ENCODE measurements around the gene TDRD12. TPM values are rescaled to one million over a fixed set of nuclear protein-coding genes. Genes with fewer than 3 reads are reported as not detected.

Gene TDRD12, protein sequence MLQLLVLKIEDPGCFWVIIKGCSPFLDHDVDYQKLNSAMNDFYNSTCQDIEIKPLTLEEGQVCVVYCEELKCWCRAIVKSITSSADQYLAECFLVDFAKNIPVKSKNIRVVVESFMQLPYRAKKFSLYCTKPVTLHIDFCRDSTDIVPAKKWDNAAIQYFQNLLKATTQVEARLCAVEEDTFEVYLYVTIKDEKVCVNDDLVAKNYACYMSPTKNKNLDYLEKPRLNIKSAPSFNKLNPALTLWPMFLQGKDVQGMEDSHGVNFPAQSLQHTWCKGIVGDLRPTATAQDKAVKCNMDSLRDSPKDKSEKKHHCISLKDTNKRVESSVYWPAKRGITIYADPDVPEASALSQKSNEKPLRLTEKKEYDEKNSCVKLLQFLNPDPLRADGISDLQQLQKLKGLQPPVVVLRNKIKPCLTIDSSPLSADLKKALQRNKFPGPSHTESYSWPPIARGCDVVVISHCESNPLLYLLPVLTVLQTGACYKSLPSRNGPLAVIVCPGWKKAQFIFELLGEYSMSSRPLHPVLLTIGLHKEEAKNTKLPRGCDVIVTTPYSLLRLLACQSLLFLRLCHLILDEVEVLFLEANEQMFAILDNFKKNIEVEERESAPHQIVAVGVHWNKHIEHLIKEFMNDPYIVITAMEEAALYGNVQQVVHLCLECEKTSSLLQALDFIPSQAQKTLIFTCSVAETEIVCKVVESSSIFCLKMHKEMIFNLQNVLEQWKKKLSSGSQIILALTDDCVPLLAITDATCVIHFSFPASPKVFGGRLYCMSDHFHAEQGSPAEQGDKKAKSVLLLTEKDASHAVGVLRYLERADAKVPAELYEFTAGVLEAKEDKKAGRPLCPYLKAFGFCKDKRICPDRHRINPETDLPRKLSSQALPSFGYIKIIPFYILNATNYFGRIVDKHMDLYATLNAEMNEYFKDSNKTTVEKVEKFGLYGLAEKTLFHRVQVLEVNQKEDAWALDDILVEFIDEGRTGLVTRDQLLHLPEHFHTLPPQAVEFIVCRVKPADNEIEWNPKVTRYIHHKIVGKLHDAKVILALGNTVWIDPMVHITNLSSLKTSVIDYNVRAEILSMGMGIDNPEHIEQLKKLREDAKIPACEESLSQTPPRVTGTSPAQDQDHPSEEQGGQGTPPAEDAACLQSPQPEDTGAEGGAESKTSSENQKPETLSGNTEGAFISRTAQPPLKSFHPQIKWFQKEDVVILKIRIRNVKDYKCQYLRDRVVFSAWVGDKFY (N-terminal part only)
- 1 to 10 TPM in 1 of 2 donors, under 1 TPM in 1; 0.41 to 9.8 TPM for total RNA-seq

DNA sequence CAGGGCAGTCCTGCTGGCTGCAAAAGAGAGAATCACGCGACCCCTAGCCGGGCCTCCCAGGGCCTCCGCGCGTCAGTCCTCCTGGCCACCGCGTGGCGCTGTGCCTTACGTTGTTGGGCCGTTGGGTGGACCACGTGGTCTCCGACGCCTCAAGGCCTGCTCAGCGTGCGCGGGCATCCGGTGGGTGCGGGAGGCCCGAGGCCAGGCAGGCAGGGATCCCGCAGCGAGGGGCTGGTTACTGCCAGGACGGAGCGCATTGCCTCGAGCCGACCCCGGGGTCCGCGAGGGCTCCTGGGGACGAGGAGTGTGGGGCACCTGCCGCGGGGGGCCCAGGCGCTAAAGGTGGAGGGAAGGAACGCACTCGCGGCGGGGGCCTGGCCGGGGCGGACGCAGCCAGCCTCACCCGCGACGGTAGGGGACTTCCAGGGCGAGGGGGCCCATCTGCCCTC, at the start of gene TDRD12:
Gene TDRD12, plus strand, starts transcription at position 157 of the 449 bp plus-strand sequence. CDS start 306 bp downstream, outside the sequence.
- TF ChIP-seq, protein P1, sequence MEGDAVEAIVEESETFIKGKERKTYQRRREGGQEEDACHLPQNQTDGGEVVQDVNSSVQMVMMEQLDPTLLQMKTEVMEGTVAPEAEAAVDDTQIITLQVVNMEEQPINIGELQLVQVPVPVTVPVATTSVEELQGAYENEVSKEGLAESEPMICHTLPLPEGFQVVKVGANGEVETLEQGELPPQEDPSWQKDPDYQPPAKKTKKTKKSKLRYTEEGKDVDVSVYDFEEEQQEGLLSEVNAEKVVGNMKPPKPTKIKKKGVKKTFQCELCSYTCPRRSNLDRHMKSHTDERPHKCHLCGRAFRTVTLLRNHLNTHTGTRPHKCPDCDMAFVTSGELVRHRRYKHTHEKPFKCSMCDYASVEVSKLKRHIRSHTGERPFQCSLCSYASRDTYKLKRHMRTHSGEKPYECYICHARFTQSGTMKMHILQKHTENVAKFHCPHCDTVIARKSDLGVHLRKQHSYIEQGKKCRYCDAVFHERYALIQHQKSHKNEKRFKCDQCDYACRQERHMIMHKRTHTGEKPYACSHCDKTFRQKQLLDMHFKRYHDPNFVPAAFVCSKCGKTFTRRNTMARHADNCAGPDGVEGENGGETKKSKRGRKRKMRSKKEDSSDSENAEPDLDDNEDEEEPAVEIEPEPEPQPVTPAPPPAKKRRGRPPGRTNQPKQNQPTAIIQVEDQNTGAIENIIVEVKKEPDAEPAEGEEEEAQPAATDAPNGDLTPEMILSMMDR (IDR thresholded peaks at IDR 0.05): no peak
- no peak for TF ChIP-seq POLR2AphosphoS5 (IDR thresholded peaks at IDR 0.05)
- TF ChIP-seq POLR2A (IDR thresholded peaks at IDR 0.05): no peak
- 94% methylated on average over 44 of the region's 44 CpGs for WGBS
- H3K27me3 ChIP-seq (replicated peaks; ENCODE audit: insufficient read depth): no peaks in the 10 kb centered on the region
- H3K27ac ChIP-seq: peak within 1 kb of the TSS in 1 of 2 donors; percentile 8
- no peaks in the 10 kb centered on the region for H3K9me3 ChIP-seq
- no peak within 1 kb of the TSS for H3K4me3 ChIP-seq
- DNase-seq (ENCODE audit: low spot score): no peak
- intact Hi-C loops (cut with DNase I): no loop called here
- no peaks in the 10 kb centered on the region for H3K36me3 ChIP-seq
- H3K4me1 ChIP-seq (replicated peaks): no peaks in the 10 kb centered on the region

DNA sequence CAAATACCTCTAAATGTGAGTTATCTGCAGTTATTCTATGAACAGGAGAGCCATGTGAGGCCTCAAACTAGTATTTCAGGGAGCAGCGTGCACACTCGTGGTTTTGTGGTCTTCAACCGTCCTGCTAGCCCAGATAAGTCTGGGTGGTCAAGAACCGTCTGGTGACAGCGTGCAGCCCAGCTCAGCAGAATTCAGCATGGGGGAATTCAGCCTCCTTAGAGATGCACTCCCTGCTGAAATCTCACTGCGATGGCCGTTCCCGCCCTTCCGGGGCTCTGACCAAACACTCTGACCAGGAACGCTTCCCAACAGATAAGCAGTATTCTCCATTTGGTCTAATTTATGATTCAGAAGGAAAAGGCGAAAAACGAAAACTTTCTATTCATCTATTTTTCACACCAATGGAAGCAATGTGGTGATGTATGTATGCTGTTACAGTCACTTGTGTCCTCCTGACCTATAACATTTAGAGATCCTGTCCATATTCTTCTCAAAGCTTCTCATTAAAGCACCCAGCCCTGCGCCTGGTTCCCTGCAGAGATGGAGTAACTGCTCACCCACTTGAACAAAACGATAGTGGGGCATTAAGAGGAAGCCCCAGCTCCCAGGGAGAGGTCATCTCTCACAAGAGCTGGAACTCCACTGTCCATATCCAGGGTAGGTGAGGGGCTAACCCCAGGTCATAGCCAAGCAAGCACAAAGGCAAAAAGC, 47.5 kb upstream of the TDRD12 start:
- no peak for TF ChIP-seq POLR2AphosphoS5 (IDR thresholded peaks at IDR 0.05)
- no peak for TF ChIP-seq POLR2A (IDR thresholded peaks at IDR 0.05)
- TF ChIP-seq, protein P1 (IDR thresholded peaks at IDR 0.05): no peak
- WGBS: 73% methylated on average over 14 of the region's 14 CpGs
- intact Hi-C loops (cut with DNase I): loop anchor here (10.0 kb wide), 2 partner anchors 267 to 327 kb away; partner anchors contain the start of genes DPY19L3 and ZNF507
- no peaks in the 10 kb centered on the region for H3K27me3 ChIP-seq (replicated peaks; ENCODE audit: insufficient read depth)
- H3K36me3 ChIP-seq: no peaks in the 10 kb centered on the region
- no peak overlapping the region for H3K4me3 ChIP-seq
- peaks cover 3% of the 10 kb centered on the region for H3K4me1 ChIP-seq (replicated peaks)
- H3K27ac ChIP-seq: no peak overlapping the region
- no peak for DNase-seq (ENCODE audit: low spot score)
- no peaks in the 10 kb centered on the region for H3K9me3 ChIP-seq

DNA sequence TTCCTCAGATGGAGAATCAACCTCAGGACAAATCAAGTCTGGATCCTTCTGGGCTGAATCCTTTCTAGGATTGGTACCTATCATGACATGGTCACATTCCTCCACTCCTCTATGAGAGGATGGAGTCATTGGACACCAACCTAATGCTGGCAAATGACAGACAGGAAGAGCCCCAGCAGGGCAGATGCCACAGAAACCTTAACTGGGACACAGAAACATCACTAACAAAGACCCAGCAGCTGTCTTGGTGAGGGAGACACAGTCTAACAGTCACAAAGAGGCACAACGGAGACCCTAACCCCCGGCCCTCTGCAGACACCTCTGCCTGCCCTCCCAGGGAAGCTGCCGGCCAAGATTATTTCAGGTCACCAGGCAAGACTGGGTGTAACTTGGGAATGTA, 46.7 kb upstream of the TDRD12 start:
- Histone ChIP-seq H3K36me3 (no peaks in the 10 kb centered on the region), H3K27me3 (replicated peaks; ENCODE audit: insufficient read depth) (no peaks in the 10 kb centered on the region), H3K4me1 (replicated peaks) (peaks cover 3% of the 10 kb centered on the region), H3K27ac (no peak overlapping the region), H3K9me3 (no peaks in the 10 kb centered on the region), H3K4me3 (no peak overlapping the region)
- DNase-seq (ENCODE audit: low spot score): no peak
- 90% methylated on average over 3 of the region's 3 CpGs for WGBS
- intact Hi-C loops (cut with DNase I): loop anchor here (10.0 kb wide), 2 partner anchors 268 to 328 kb away; partner anchors contain the start of genes DPY19L3 and ZNF507
- TF ChIP-seq POLR2A (IDR thresholded peaks at IDR 0.05) (no peak), POLR2AphosphoS5 (IDR thresholded peaks at IDR 0.05) (no peak)
- TF ChIP-seq, protein P1 (IDR thresholded peaks at IDR 0.05): no peak

DNA sequence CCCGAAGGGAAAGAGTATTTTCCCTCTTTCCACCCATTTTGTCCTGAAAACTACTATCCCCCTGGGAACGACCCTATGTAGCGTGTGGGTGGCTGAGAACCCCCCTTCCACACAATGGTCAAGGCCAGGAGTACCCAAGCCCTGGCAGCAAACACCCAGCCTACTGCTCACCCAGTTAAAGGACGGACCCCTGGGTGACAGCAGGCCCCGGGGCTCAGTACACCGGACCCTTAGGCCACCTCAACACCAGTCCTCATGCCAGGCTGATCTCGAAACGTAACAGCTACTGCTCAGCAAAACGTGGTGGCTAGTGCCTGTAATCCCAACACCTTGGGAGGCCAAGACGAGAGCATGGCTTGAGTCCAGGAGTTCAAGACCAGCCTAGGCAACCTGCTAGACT, 46.0 kb upstream of the TDRD12 start:
- Histone ChIP-seq H3K4me3 (no peak overlapping the region), H3K27me3 (replicated peaks; ENCODE audit: insufficient read depth) (no peaks in the 10 kb centered on the region), H3K27ac (no peak overlapping the region), H3K36me3 (no peaks in the 10 kb centered on the region), H3K4me1 (replicated peaks) (peaks cover 3% of the 10 kb centered on the region), H3K9me3 (no peaks in the 10 kb centered on the region)
- TF ChIP-seq POLR2AphosphoS5 (IDR thresholded peaks at IDR 0.05): no peak
- TF ChIP-seq POLR2A (IDR thresholded peaks at IDR 0.05): no peak
- 85% methylated on average over 10 of the region's 10 CpGs for WGBS
- DNase-seq (ENCODE audit: low spot score): no peak
- intact Hi-C loops (cut with DNase I): loop anchor here (10.0 kb wide), 2 partner anchors 269 to 329 kb away; partner anchors contain the start of genes DPY19L3 and ZNF507
